Left lung (tissue), 10 donors: Measurements from ENCODE around the gene TUBB4B. TPM values are rescaled to one million over a fixed set of nuclear protein-coding genes. Genes with fewer than 3 reads are reported as not detected.

Experiments
- ATAC-seq: fragments of 200-7000 bp; cut with Tn5 transposase; one replicate; pipeline ENCODE4 v1.9.1; 2020; ENCODE audit warnings: moderate library complexity
- DNase-seq, 4 donors: peaks; one replicate each; pipeline ENCODE4 v3.0.0-alpha.2; 2013 to 2020
- H3K27ac ChIP-seq, 2 donors: fragments of 200-600 bp; sonication (generic) in 1 of 2; one replicate each; pipeline versions ENCODE4 v1.5.0 to v1.8.0; 2020 to 2021
- H3K27me3 ChIP-seq, 2 donors: fragments of 200-600 bp; sonication (generic) in 1 of 2; one replicate each; pipeline versions ENCODE4 v1.5.0 to v1.8.0; 2020 to 2021
- H3K36me3 ChIP-seq, 2 donors: fragments of 200-600 bp; sonication (generic) in 1 of 2; one replicate each; pipeline versions ENCODE4 v1.5.0 to v1.8.0; 2020 to 2021
- H3K4me1 ChIP-seq, 2 donors: fragments of 200-600 bp; one replicate each; pipeline ENCODE4 v1.8.0; 2021
- H3K4me3 ChIP-seq, 2 donors: fragments of 200-600 bp; sonication (generic) in 1 of 2; one replicate each; pipeline versions ENCODE4 v1.5.0 to v1.8.0; 2020 to 2021; ENCODE audit warnings: mild to moderate bottlenecking in 1 of 2
- H3K9me3 ChIP-seq, 2 donors: fragments of 200-600 bp; sonication (generic) in 1 of 2; one replicate each; pipeline versions ENCODE4 v1.5.0 to v1.8.0; 2020 to 2021
- CTCF ChIP-seq, 2 donors: fragments of 200-600 bp; sonication (generic) in 1 of 2; IDR thresholded peaks; one replicate each; pipeline versions ENCODE4 v1.5.0 to v1.8.0; 2021; ENCODE audit warnings: antibody characterized with exemption in 2 of 2
- intact Hi-C, 2 donors: fragments of 100-400 bp; cut with DNase I; formaldehyde crosslinking; loops; one replicate each; pipeline versions ENCODE4 v1.11.2 to v1.14.2; 2022
- polyA plus RNA-seq, 6 donors: library from polyadenylated mRNA; unstranded; fragments of 120-200 nt; gene quantifications; one replicate each; pipeline ENCODE4 v1.2.1, GENCODE V29; 2013; ENCODE audit not compliant: insufficient read length in 6 of 6
- total RNA-seq, 2 donors: library from RNA; stranded (reverse); fragmentation: NEBNext Ultra II Directional; extraction: Animal tissue kit (Norgen Biotek cat#: 25700); gene quantifications; one replicate each; pipeline ENCODE4 v1.2.1, GENCODE V29; 2021
- donor health status: DM: no; HTN: yes; CAD: no.
- donor health status: DM: no; HTN: no; CAD: no.

The TUBB4B gene
- total and polyA plus RNA-seq, 8 donors, result 196 to 337 (median 248) TPM

GRCh38 chr9:137286975-137287383 lies 45.9 kb downstream of the TUBB4B start:
- intact Hi-C loops, result no loop called here
- H3K4me1 ChIP-seq, result peaks cover 0 to 6% of the 10 kb centered on the region in 2 donors
- TF ChIP-seq CTCF (IDR thresholded peaks at IDR 0.05), result peak in 1 of 2 donors; percentile 38
- H3K36me3 ChIP-seq, result peaks cover 0 to 22% of the 10 kb centered on the region in 2 donors
- DNase-seq (no peak), ATAC-seq (peak; percentile 92)
- no peak overlapping the region for H3K27ac ChIP-seq
- H3K4me3 ChIP-seq, result no peak overlapping the region
- H3K9me3 ChIP-seq, result no peaks in the 10 kb centered on the region
- no peaks in the 10 kb centered on the region for H3K27me3 ChIP-seq

GRCh38 chr9:137293094-137293481 lies 52.0 kb downstream of the TUBB4B start:
- Histone ChIP-seq H3K36me3 (no peaks in the 10 kb centered on the region), H3K9me3 (peaks cover 0 to 3% of the 10 kb centered on the region in 2 donors), H3K27ac (no peak overlapping the region), H3K4me1 (peaks cover 5 to 31% of the 10 kb centered on the region in 2 donors), H3K4me3 (no peak overlapping the region), H3K27me3 (peaks cover 5 to 50% of the 10 kb centered on the region in 2 donors)
- intact Hi-C loops, result no loop called here
- DNase-seq (no peak), ATAC-seq (no peak)
- no peak for TF ChIP-seq CTCF (IDR thresholded peaks at IDR 0.05)

Other genes starting within 250 kb of the TUBB4B start
- 10 to 100 TPM; 34.2 to 56.6 TPM for gene PAXX, start 248.9 kb upstream of the TUBB4B start, total RNA-seq
- 10 to 100 TPM; 28.1 to 47.6 (median 33.7) TPM for gene PAXX, start 248.9 kb upstream of the TUBB4B start, polyA plus RNA-seq
- gene CLIC3, start 244.7 kb upstream of the TUBB4B start, total RNA-seq, result 10 to 100 TPM; 39.7 to 85.4 TPM
- gene CLIC3, start 244.7 kb upstream of the TUBB4B start, polyA plus RNA-seq, result 10 to 100 TPM; 30.7 to 56.2 (median 42.2) TPM
- gene ABCA2, start 213.1 kb upstream of the TUBB4B start, total RNA-seq, result 10 to 100 TPM; 34.5 to 34.8 TPM
- 10 to 100 TPM; 20.8 to 33.8 (median 28.6) TPM for gene ABCA2, start 213.1 kb upstream of the TUBB4B start, polyA plus RNA-seq
- 1 to 10 TPM in 1 of 2 donors, under 1 TPM in 1; 0.17 to 2.9 TPM for gene FUT7, start 209.2 kb upstream of the TUBB4B start, total RNA-seq
- under 1 TPM in 3 of 6 donors, not detected in 3; 0.08 to 0.11 (median 0.09) TPM for gene FUT7, start 209.2 kb upstream of the TUBB4B start, polyA plus RNA-seq
- 100 to 1,000 TPM; 104 to 105 TPM for gene NPDC1, start 195.1 kb upstream of the TUBB4B start, total RNA-seq
- gene NPDC1, start 195.1 kb upstream of the TUBB4B start, polyA plus RNA-seq, result 10 to 100 TPM; 24.4 to 48.9 (median 25.2) TPM
- under 1 TPM; 0.71 to 0.87 TPM for gene ENTPD2, start 187.2 kb upstream of the TUBB4B start, total RNA-seq
- 1 to 10 TPM; 1.7 to 4.7 (median 3.0) TPM for gene ENTPD2, start 187.2 kb upstream of the TUBB4B start, polyA plus RNA-seq
- 1 to 10 TPM; 2.7 to 4.6 TPM for gene SAPCD2, start 170.7 kb upstream of the TUBB4B start, total RNA-seq
- 10 to 100 TPM in 3 of 6 donors, 1 to 10 TPM in 3; 8.5 to 15.1 (median 10.4) TPM for gene SAPCD2, start 170.7 kb upstream of the TUBB4B start, polyA plus RNA-seq
- 10 to 100 TPM; 28.1 to 43.1 TPM for gene UAP1L1, start 163.8 kb upstream of the TUBB4B start, total RNA-seq
- gene UAP1L1, start 163.8 kb upstream of the TUBB4B start, polyA plus RNA-seq, result 1 to 10 TPM; 4.6 to 8.8 (median 6.0) TPM
- 10 to 100 TPM; 51.5 to 54.9 TPM for gene MAN1B1, start 154.3 kb upstream of the TUBB4B start, total RNA-seq
- gene MAN1B1, start 154.3 kb upstream of the TUBB4B start, polyA plus RNA-seq, result 10 to 100 TPM; 62.7 to 74.9 (median 66.9) TPM
- gene DPP7, start 126.6 kb upstream of the TUBB4B start, total RNA-seq, result 100 to 1,000 TPM; 144 to 165 TPM
- gene DPP7, start 126.6 kb upstream of the TUBB4B start, polyA plus RNA-seq, result 10 to 100 TPM; 35.8 to 53.6 (median 47.7) TPM
- under 1 TPM; 0.17 to 0.55 TPM for gene GRIN1, start 102.1 kb upstream of the TUBB4B start, total RNA-seq
- gene GRIN1, start 102.1 kb upstream of the TUBB4B start, polyA plus RNA-seq, result under 1 TPM; 0.15 to 0.38 (median 0.28) TPM
- gene LRRC26, start 71.2 kb upstream of the TUBB4B start, total RNA-seq, result under 1 TPM in 1 of 2 donors, not detected in 1; 0.55 TPM
- under 1 TPM in 3 of 6 donors, not detected in 3; 0.23 to 0.63 (median 0.25) TPM for gene LRRC26, start 71.2 kb upstream of the TUBB4B start, polyA plus RNA-seq
- not detected for gene TMEM210, start 69.2 kb upstream of the TUBB4B start, total RNA-seq
- not detected for gene TMEM210, start 69.2 kb upstream of the TUBB4B start, polyA plus RNA-seq
- 10 to 100 TPM; 43.5 to 52.3 TPM for gene ANAPC2, start 52.7 kb upstream of the TUBB4B start, total RNA-seq
- gene ANAPC2, start 52.7 kb upstream of the TUBB4B start, polyA plus RNA-seq, result 10 to 100 TPM; 42.1 to 58.8 (median 44.3) TPM
- 10 to 100 TPM; 59.1 to 68.0 TPM for gene SSNA1, start 52.6 kb upstream of the TUBB4B start, total RNA-seq
- 10 to 100 TPM; 38.7 to 53.6 (median 52.1) TPM for gene SSNA1, start 52.6 kb upstream of the TUBB4B start, polyA plus RNA-seq
- gene TPRN, start 40.5 kb upstream of the TUBB4B start, total RNA-seq, result 10 to 100 TPM; 21.6 to 21.7 TPM
- gene TPRN, start 40.5 kb upstream of the TUBB4B start, polyA plus RNA-seq, result 10 to 100 TPM in 3 of 6 donors, 1 to 10 TPM in 3; 6.7 to 13.8 (median 9.4) TPM
- gene TMEM203, start 35.6 kb upstream of the TUBB4B start, total RNA-seq, result 10 to 100 TPM; 30.6 to 31.7 TPM
- 10 to 100 TPM; 30.4 to 37.8 (median 33.3) TPM for gene TMEM203, start 35.6 kb upstream of the TUBB4B start, polyA plus RNA-seq
- 10 to 100 TPM; 16.5 to 19.5 TPM for gene NDOR1, start 35.6 kb upstream of the TUBB4B start, total RNA-seq
- 10 to 100 TPM in 3 of 6 donors, 1 to 10 TPM in 3; 9.1 to 15.4 (median 10.2) TPM for gene NDOR1, start 35.6 kb upstream of the TUBB4B start, polyA plus RNA-seq
- 1 to 10 TPM; 4.9 to 7.5 TPM for gene RNF208, start 19.0 kb upstream of the TUBB4B start, total RNA-seq
- gene RNF208, start 19.0 kb upstream of the TUBB4B start, polyA plus RNA-seq, result 1 to 10 TPM; 4.0 to 7.8 (median 5.9) TPM
- under 1 TPM; 0.44 to 0.50 TPM for gene CYSRT1, start 16.1 kb upstream of the TUBB4B start, total RNA-seq
- 1 to 10 TPM; 1.4 to 3.7 (median 2.8) TPM for gene CYSRT1, start 16.1 kb upstream of the TUBB4B start, polyA plus RNA-seq
- gene RNF224, start 13.8 kb upstream of the TUBB4B start, total RNA-seq, result under 1 TPM; 0.15 to 0.18 TPM
- 1 to 10 TPM; 1.7 to 4.8 (median 3.5) TPM for gene RNF224, start 13.8 kb upstream of the TUBB4B start, polyA plus RNA-seq
- under 1 TPM in 1 of 2 donors, not detected in 1; 0.12 TPM for gene SLC34A3, start 10.4 kb upstream of the TUBB4B start, total RNA-seq
- 1 to 10 TPM; 1.0 to 2.8 (median 2.1) TPM for gene SLC34A3, start 10.4 kb upstream of the TUBB4B start, polyA plus RNA-seq
- gene STPG3, start 10.0 kb downstream of the TUBB4B start, total RNA-seq, result not detected
- gene STPG3, start 10.0 kb downstream of the TUBB4B start, polyA plus RNA-seq, result 1 to 10 TPM in 3 of 6 donors, under 1 TPM in 3; 0.69 to 1.4 (median 0.89) TPM
- 10 to 100 TPM; 47.8 to 49.7 TPM for gene NELFB, start 14.0 kb downstream of the TUBB4B start, total RNA-seq
- 10 to 100 TPM; 52.9 to 62.9 (median 56.8) TPM for gene NELFB, start 14.0 kb downstream of the TUBB4B start, polyA plus RNA-seq
- gene TOR4A, start 36.4 kb downstream of the TUBB4B start, total RNA-seq, result 10 to 100 TPM; 31.8 to 38.5 TPM
- gene TOR4A, start 36.4 kb downstream of the TUBB4B start, polyA plus RNA-seq, result 10 to 100 TPM in 4 of 6 donors, 1 to 10 TPM in 2; 8.5 to 13.4 (median 11.0) TPM
- 10 to 100 TPM; 11.3 to 15.2 TPM for gene NRARP, start 61.0 kb downstream of the TUBB4B start, total RNA-seq
- 10 to 100 TPM in 2 of 6 donors, 1 to 10 TPM in 4; 7.0 to 11.1 (median 9.0) TPM for gene NRARP, start 61.0 kb downstream of the TUBB4B start, polyA plus RNA-seq
- 10 to 100 TPM; 13.7 to 21.8 TPM for gene EXD3, start 181.9 kb downstream of the TUBB4B start, total RNA-seq
- 10 to 100 TPM; 13.2 to 21.0 (median 16.6) TPM for gene EXD3, start 181.9 kb downstream of the TUBB4B start, polyA plus RNA-seq
- 1 to 10 TPM; 6.1 to 8.7 TPM for gene NOXA1, start 182.1 kb downstream of the TUBB4B start, total RNA-seq
- gene NOXA1, start 182.1 kb downstream of the TUBB4B start, polyA plus RNA-seq, result 1 to 10 TPM; 4.5 to 7.3 (median 6.9) TPM
- gene ENTPD8, start 200.1 kb downstream of the TUBB4B start, total RNA-seq, result under 1 TPM in 1 of 2 donors, not detected in 1; 0.15 TPM
- gene ENTPD8, start 200.1 kb downstream of the TUBB4B start, polyA plus RNA-seq, result under 1 TPM; 0.33 to 0.68 (median 0.46) TPM
- gene NSMF, start 218.0 kb downstream of the TUBB4B start, total RNA-seq, result 10 to 100 TPM; 29.5 to 31.4 TPM
- 10 to 100 TPM; 31.7 to 46.5 (median 37.4) TPM for gene NSMF, start 218.0 kb downstream of the TUBB4B start, polyA plus RNA-seq